Uterus (tissue), 2 donors: ENCODE measurements around the gene SP2.

Source experiments
- CTCF ChIP-seq, 4 experiments: fragments of 200-600 bp in 2 of 4; fragments of 450-650 bp in 2 of 4; sonication (generic) in 2 of 4; IDR thresholded peaks; one replicate each; pipeline ENCODE4 v1.5.1; 2016 to 2019; ENCODE audit warnings: antibody characterized with exemption in 4 of 4, mild to moderate bottlenecking in 2 of 4, moderate library complexity in 1 of 4
- POLR2A ChIP-seq, 2 donors: fragments of 450-650 bp; IDR thresholded peaks; one replicate each; pipeline ENCODE4 v1.6.1; 2016; ENCODE audit warnings: antibody characterized with exemption in 2 of 2, mild to moderate bottlenecking in 1 of 2, moderate library complexity in 1 of 2

GRCh38 chr17:47877368-47878034 is 18.5 kb upstream of the SP2 start:
- no peak for TF ChIP-seq CTCF (IDR thresholded peaks at IDR 0.05)
- no peak for TF ChIP-seq POLR2A (IDR thresholded peaks at IDR 0.05)
